ENCODE measurements around the gene ANAPC7. TPM values are rescaled to one million over a fixed set of nuclear protein-coding genes. Genes with fewer than 3 reads are reported as not detected.
"Not testable (repeated sequence)": the region's sequence is repeated elsewhere in the genome, so short reads cannot be mapped to it uniquely, and the experiment has no call there.

The ANAPC7 gene
- polyA plus RNA-seq, 1 donor from 2014 or later: 24.9 TPM

- H3K4me3 Mint-ChIP-seq: peak overlapping the region in 1 of 4 donors; percentile 27
- H3K27ac Mint-ChIP-seq: no peak overlapping the region
- no peaks in the 10 kb centered on the region for H3K36me3 Mint-ChIP-seq
- H3K4me1 Mint-ChIP-seq: peaks cover 10 to 13% (median 12%) of the 10 kb centered on the region in 3 donors
- no peaks in the 10 kb centered on the region for H3K27me3 Mint-ChIP-seq
- H3K9me3 Mint-ChIP-seq: no peaks in the 10 kb centered on the region
Measured at GRCh38 chr12:110366321-110367142, 37.0 kb downstream of the ANAPC7 start.

GRCh38 chr12:110365489-110366320 is 37.8 kb downstream of the ANAPC7 start:
- Mint-ChIP-seq H3K36me3 (no peaks in the 10 kb centered on the region), H3K4me3 (no peak overlapping the region), H3K4me1 (peaks cover 7 to 11% (median 8%) of the 10 kb centered on the region in 3 donors), H3K27ac (no peak overlapping the region), H3K9me3 (no peaks in the 10 kb centered on the region), H3K27me3 (no peaks in the 10 kb centered on the region)

GRCh38 chr12:110361216-110361615 is 42.3 kb downstream of the ANAPC7 start:
- H3K27me3 Mint-ChIP-seq: no peaks in the 10 kb centered on the region

GRCh38 chr12:110358384-110359097 is 45.0 kb downstream of the ANAPC7 start:
- not testable (repeated sequence) for H3K27ac Mint-ChIP-seq, H3K9me3 Mint-ChIP-seq, H3K27me3 Mint-ChIP-seq

More at GRCh38 chr12:110361216-110361615, 42.3 kb downstream of the ANAPC7 start:
- Mint-ChIP-seq H3K27ac (no peak overlapping the region), H3K36me3 (no peaks in the 10 kb centered on the region), H3K4me3 (no peak overlapping the region), H3K9me3 (no peaks in the 10 kb centered on the region), H3K4me1 (no peaks in the 10 kb centered on the region)

GRCh38 chr12:110355073-110355472 is 48.4 kb downstream of the ANAPC7 start:
- Mint-ChIP-seq H3K4me3 (no peak overlapping the region), H3K27ac (no peak overlapping the region), H3K36me3 (no peaks in the 10 kb centered on the region), H3K9me3 (no peaks in the 10 kb centered on the region), H3K27me3 (no peaks in the 10 kb centered on the region), H3K4me1 (peaks cover 0 to 7% (median 0%) of the 10 kb centered on the region in 3 donors)

More at GRCh38 chr12:110358384-110359097, 45.0 kb downstream of the ANAPC7 start:
- not testable (repeated sequence) for H3K36me3 Mint-ChIP-seq, H3K4me3 Mint-ChIP-seq, H3K4me1 Mint-ChIP-seq

- Mint-ChIP-seq H3K4me3 (no peak overlapping the region), H3K36me3 (no peaks in the 10 kb centered on the region), H3K9me3 (no peaks in the 10 kb centered on the region), H3K27ac (no peak overlapping the region), H3K4me1 (peaks cover 0 to 7% (median 0%) of the 10 kb centered on the region in 3 donors), H3K27me3 (no peaks in the 10 kb centered on the region)
Measured at GRCh38 chr12:110354172-110354780, 49.2 kb downstream of the ANAPC7 start.

GRCh38 chr12:110353211-110353965 is 50.1 kb downstream of the ANAPC7 start:
- Mint-ChIP-seq H3K27me3 (no peaks in the 10 kb centered on the region), H3K4me1 (peaks cover 0 to 7% (median 0%) of the 10 kb centered on the region in 3 donors), H3K9me3 (no peaks in the 10 kb centered on the region), H3K36me3 (no peaks in the 10 kb centered on the region), H3K27ac (no peak overlapping the region), H3K4me3 (no peak overlapping the region)

GRCh38 chr12:110352401-110352800 is 51.1 kb downstream of the ANAPC7 start:
- Mint-ChIP-seq H3K36me3 (peaks cover under 1% of the 10 kb centered on the region), H3K4me1 (peaks cover 0 to 7% (median 0%) of the 10 kb centered on the region in 3 donors), H3K27me3 (no peaks in the 10 kb centered on the region), H3K27ac (no peak overlapping the region), H3K9me3 (no peaks in the 10 kb centered on the region), H3K4me3 (no peak overlapping the region)

GRCh38 chr12:110351119-110351518 is 52.4 kb downstream of the ANAPC7 start:
- Mint-ChIP-seq H3K4me1 (peaks cover 0 to 7% (median 0%) of the 10 kb centered on the region in 3 donors), H3K27me3 (no peaks in the 10 kb centered on the region), H3K36me3 (peaks cover 5% of the 10 kb centered on the region), H3K4me3 (no peak overlapping the region), H3K9me3 (no peaks in the 10 kb centered on the region), H3K27ac (no peak overlapping the region)

- Mint-ChIP-seq H3K4me3 (no peak overlapping the region), H3K36me3 (peaks cover 5% of the 10 kb centered on the region), H3K27me3 (no peaks in the 10 kb centered on the region), H3K27ac (peak overlapping the region in 1 of 3 donors; percentile 53), H3K4me1 (peaks cover 0 to 5% (median 0%) of the 10 kb centered on the region in 3 donors), H3K9me3 (no peaks in the 10 kb centered on the region)
Measured at GRCh38 chr12:110349514-110350151, 53.9 kb downstream of the ANAPC7 start.

- Mint-ChIP-seq H3K9me3 (no peaks in the 10 kb centered on the region), H3K4me3 (no peak overlapping the region), H3K36me3 (peaks cover 6% of the 10 kb centered on the region), H3K27me3 (no peaks in the 10 kb centered on the region), H3K4me1 (peaks cover 0 to 5% (median 0%) of the 10 kb centered on the region in 3 donors), H3K27ac (no peak overlapping the region)
Measured at GRCh38 chr12:110349096-110349495, 54.4 kb downstream of the ANAPC7 start.

- Mint-ChIP-seq H3K27me3 (no peaks in the 10 kb centered on the region), H3K4me1 (peaks cover 0 to 1% (median 0%) of the 10 kb centered on the region in 3 donors), H3K27ac (no peak overlapping the region), H3K4me3 (no peak overlapping the region), H3K9me3 (no peaks in the 10 kb centered on the region), H3K36me3 (peaks cover 8% of the 10 kb centered on the region)
Measured at GRCh38 chr12:110348431-110349059, 55.0 kb downstream of the ANAPC7 start.

GRCh38 chr12:110347767-110348166 is 55.7 kb downstream of the ANAPC7 start:
- no peaks in the 10 kb centered on the region for H3K9me3 Mint-ChIP-seq
- H3K27ac Mint-ChIP-seq: no peak overlapping the region
- H3K27me3 Mint-ChIP-seq: no peaks in the 10 kb centered on the region
- no peak overlapping the region for H3K4me3 Mint-ChIP-seq
- H3K4me1 Mint-ChIP-seq: no peaks in the 10 kb centered on the region
- H3K36me3 Mint-ChIP-seq: peaks cover 8% of the 10 kb centered on the region

All from IgD-negative memory B cell (primary cell).